ENCODE results near the gene CSTF3. TPM values are rescaled to one million over a fixed set of nuclear protein-coding genes. Genes with fewer than 3 reads are reported as not detected.

CSTF3 gene
- total RNA-seq, 1 experiment from 2014 or later = 45.6 TPM

DNA sequence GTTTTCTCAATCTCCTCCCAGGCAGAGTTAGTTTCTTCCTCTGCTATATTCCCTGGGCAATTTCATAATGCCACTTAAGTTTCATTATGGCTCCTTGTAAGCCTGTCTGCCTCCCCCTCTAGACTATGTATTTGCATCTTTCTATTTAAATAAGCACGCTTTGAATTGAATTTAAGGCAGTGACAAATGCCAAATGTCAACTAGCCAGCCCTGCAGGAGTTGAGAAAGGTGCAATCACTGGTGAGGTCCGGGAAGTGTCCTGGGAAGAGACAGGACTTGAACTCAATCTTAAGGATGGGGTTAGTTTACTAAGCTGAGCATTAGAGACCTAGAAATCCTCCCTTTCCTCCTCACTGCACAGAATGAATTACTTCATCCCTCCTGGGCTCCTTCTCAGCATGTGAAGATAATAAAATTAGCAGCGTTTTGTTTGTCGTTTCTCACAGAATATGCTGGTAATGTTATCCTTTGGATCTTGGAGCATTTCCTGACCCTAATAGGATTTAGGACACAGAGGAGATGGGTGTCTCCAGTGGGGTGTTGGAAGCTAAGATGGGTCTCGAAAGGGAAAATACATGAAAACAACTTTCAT is 120.3 kb downstream of the CSTF3 start:
- DNase-seq = no peak
- Histone ChIP-seq H3K9me3 (ENCODE audit: insufficient read depth, low read depth) (no peaks in the 10 kb centered on the region; the same call in 1 of the 2 replicates), H3K27me3 (ENCODE audit: insufficient read depth, low read depth) (no peaks in the 10 kb centered on the region), H3K79me2 (ENCODE audit: low read depth) (no peaks in the 10 kb centered on the region), H3K4me2 (peak overlapping the region; percentile 81; the same call in 1 of the 2 replicates), H3K36me3 (ENCODE audit: low read depth) (no peaks in the 10 kb centered on the region), H2AFZ (no peak overlapping the region), H3K4me1 (replicated peaks; ENCODE audit: insufficient read depth) (peaks cover 10% of the 10 kb centered on the region), H3K9me2 (ENCODE audit: insufficient read depth) (no peaks in the 10 kb centered on the region), H3F3A (ENCODE audit: insufficient read depth, low read depth) (no peaks in the 10 kb centered on the region), H3K27ac (no peak overlapping the region), H3K4me3 (no peak overlapping the region), H4K20me1 (ENCODE audit: insufficient read depth) (no peaks in the 10 kb centered on the region)
- no TSS peak for BruUV-seq (replicated peaks)
- TF ChIP-seq EZH2 (IDR thresholded peaks at IDR 0.05; ENCODE audit: low read depth) = no peak
- TF ChIP-seq, protein P1, sequence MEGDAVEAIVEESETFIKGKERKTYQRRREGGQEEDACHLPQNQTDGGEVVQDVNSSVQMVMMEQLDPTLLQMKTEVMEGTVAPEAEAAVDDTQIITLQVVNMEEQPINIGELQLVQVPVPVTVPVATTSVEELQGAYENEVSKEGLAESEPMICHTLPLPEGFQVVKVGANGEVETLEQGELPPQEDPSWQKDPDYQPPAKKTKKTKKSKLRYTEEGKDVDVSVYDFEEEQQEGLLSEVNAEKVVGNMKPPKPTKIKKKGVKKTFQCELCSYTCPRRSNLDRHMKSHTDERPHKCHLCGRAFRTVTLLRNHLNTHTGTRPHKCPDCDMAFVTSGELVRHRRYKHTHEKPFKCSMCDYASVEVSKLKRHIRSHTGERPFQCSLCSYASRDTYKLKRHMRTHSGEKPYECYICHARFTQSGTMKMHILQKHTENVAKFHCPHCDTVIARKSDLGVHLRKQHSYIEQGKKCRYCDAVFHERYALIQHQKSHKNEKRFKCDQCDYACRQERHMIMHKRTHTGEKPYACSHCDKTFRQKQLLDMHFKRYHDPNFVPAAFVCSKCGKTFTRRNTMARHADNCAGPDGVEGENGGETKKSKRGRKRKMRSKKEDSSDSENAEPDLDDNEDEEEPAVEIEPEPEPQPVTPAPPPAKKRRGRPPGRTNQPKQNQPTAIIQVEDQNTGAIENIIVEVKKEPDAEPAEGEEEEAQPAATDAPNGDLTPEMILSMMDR (conservative IDR thresholded peaks at IDR 0.05) = no peak
- ChIA-PET POLR2A (ENCODE audit: unreplicated experiment) (no interaction called here), CTCF (no interaction called here)
- intact Hi-C loops (cut with micrococcal nuclease; ENCODE audit: unreplicated experiment) = no loop called here

DNA sequence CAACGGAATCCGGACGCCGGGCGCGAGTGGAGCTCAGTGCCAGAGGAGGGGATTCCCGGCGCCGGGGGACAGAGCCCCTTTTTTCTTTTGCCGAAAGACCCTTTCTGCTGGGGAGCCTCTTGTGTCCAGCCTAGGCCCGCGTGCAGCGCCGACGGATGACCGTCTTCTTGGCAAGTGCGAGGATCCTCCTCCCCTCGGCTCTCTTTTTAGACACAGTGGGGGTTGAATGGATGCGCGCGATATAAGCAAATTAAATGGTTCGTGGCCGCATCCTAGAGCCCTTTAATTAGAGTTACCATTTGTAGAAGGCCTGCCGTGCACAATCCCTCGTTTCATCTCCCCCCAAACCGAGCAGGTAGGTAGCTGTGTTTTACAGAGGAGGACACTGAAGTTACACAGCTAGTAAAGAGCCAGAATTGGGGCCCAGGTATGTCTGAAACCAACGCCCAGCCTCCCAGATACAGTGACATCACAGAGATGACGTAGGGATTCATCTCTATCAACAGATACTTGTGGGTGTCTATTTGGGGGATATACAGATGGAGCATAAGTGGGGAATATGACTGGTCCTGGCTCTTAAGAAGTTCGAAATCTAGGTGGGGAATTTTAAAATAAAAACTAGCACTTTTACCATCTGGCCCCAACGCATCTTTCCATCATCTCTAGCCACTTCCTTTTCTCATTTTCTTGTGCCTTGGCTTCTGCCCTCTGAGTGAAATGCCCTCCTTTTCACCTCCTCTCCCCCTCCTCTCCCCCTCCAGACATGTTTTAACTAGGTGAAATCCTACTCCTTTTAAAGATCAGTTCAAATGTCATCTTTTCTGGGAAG is 121.0 kb downstream of the CSTF3 start:
- Histone ChIP-seq H3K27ac (no peak overlapping the region), H4K20me1 (ENCODE audit: insufficient read depth) (no peaks in the 10 kb centered on the region), H3F3A (ENCODE audit: insufficient read depth, low read depth) (no peaks in the 10 kb centered on the region), H3K4me1 (replicated peaks; ENCODE audit: insufficient read depth) (peaks cover 6% of the 10 kb centered on the region), H3K36me3 (ENCODE audit: low read depth) (no peaks in the 10 kb centered on the region), H3K4me2 (peak overlapping the region; percentile 81), H3K4me3 (peak overlapping the region; percentile 80), H2AFZ (peak overlapping the region; percentile 97), H3K27me3 (ENCODE audit: insufficient read depth, low read depth) (no peaks in the 10 kb centered on the region), H3K9me2 (ENCODE audit: insufficient read depth) (no peaks in the 10 kb centered on the region), H3K9me3 (ENCODE audit: insufficient read depth, low read depth) (no peaks in the 10 kb centered on the region; the same call in 1 of the 2 replicates), H3K79me2 (ENCODE audit: low read depth) (no peaks in the 10 kb centered on the region)
- ChIA-PET CTCF (interaction anchor here (0.6 to 0.7 kb wide), 2 partner anchors 314 to 693 kb away, joined by 3 read pairs; no protein-coding TSS in a partner anchor), POLR2A (ENCODE audit: unreplicated experiment) (interaction anchor here (0.5 to 0.7 kb wide), 6 partner anchors 11 to 742 kb away, joined by 3 to 13 read pairs (median 4); no protein-coding TSS in a partner anchor)
- intact Hi-C loops (cut with micrococcal nuclease; ENCODE audit: unreplicated experiment) = no loop called here
- TSS peak; percentile 45 for BruUV-seq (replicated peaks)
- DNase-seq = no peak
- TF ChIP-seq, protein P1 (conservative IDR thresholded peaks at IDR 0.05) = no peak
- TF ChIP-seq EZH2 (IDR thresholded peaks at IDR 0.05; ENCODE audit: low read depth) = no peak

DNA sequence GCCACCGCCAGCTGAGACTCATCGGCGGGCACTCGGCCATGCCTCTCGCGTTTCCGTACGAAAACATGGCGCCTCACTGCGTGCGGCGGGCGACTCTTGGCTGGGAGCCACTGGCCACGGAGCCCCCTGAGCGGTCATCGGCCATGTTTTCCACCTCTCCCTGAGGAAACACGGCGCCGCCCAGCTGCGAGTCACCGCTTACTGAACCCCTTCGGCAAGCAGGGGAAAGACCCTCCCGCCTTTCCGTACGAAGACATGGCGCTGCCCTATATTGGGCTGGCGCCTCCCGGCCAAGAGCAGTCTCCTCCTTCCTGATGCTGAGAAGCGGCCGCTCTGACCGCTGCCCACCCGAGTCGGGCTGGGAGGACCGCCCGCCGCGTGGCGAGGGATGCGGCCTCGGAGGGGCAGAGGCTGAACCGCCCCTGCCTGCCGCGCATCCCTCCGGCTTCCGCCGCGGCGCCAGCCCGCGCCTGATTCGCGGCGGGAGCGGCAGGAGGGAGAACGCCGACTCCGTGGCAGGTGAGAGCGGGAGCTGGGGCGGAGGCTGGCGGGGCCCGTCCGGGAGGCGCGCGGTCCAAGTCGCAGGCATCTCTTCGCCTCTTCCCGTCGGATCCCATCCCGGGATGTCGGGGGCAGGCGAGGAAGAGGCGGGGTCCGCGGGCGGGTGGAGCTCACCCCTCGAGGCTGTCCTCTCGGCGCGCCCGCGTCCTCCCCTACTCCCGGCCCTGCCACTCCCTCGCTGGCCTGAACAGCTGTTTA is 121.8 kb downstream of the CSTF3 start, which contains the start of gene TCP11L1:
TSS of gene TCP11L1 (plus strand) at position 299 of the 759 bp plus-strand sequence. CDS start 4,202 bp downstream, outside the sequence.
- no peaks in the 10 kb centered on the region; the same call in 1 of the 2 replicates for H3K9me3 ChIP-seq (ENCODE audit: insufficient read depth, low read depth)
- H3K4me2 ChIP-seq = peak within 1 kb of the TSS; percentile 81
- DNase-seq = peak in 1 of 2 experiments; percentile 91
- no peaks in the 10 kb centered on the region for H3K79me2 ChIP-seq (ENCODE audit: low read depth)
- POLR2A ChIA-PET (ENCODE audit: unreplicated experiment) = interaction anchor here (0.5 to 0.7 kb wide), 10 partner anchors 10 to 777 kb away, joined by 3 to 13 read pairs (median 4); no protein-coding TSS in a partner anchor
- no peaks in the 10 kb centered on the region for H3K36me3 ChIP-seq (ENCODE audit: low read depth)
- no peaks in the 10 kb centered on the region for H3K9me2 ChIP-seq (ENCODE audit: insufficient read depth)
- no TSS peak for BruUV-seq (replicated peaks)
- no peak for TF ChIP-seq EZH2 (IDR thresholded peaks at IDR 0.05; ENCODE audit: low read depth)
- TF ChIP-seq, protein P1 (conservative IDR thresholded peaks at IDR 0.05) = no peak
- intact Hi-C loops (cut with micrococcal nuclease; ENCODE audit: unreplicated experiment) = loop anchor here (1.0 to 2.0 kb wide), 2 partner anchors 25 to 122 kb away; partner anchors contain the start of genes CSTF3 and DEPDC7
- CTCF ChIA-PET = interaction anchor here (0.6 to 0.7 kb wide), 2 partner anchors 313 to 694 kb away, joined by 3 read pairs; no protein-coding TSS in a partner anchor
- H3K27me3 ChIP-seq (ENCODE audit: insufficient read depth, low read depth) = no peaks in the 10 kb centered on the region
- no peaks in the 10 kb centered on the region for H3F3A ChIP-seq (ENCODE audit: insufficient read depth, low read depth)
- peaks cover 6% of the 10 kb centered on the region for H3K4me1 ChIP-seq (replicated peaks; ENCODE audit: insufficient read depth)
- H4K20me1 ChIP-seq (ENCODE audit: insufficient read depth) = no peaks in the 10 kb centered on the region
- H3K27ac ChIP-seq = peak within 1 kb of the TSS; percentile 60
- peak within 1 kb of the TSS; percentile 80 for H3K4me3 ChIP-seq
- peak within 1 kb of the TSS; percentile 97 for H2AFZ ChIP-seq
